ENCODE results near the gene AURKAIP1.
"Not testable (repeated sequence)": the region's sequence is repeated elsewhere in the genome, so short reads cannot be mapped to it uniquely, and the experiment has no call there.

AURKAIP1 gene

DNA sequence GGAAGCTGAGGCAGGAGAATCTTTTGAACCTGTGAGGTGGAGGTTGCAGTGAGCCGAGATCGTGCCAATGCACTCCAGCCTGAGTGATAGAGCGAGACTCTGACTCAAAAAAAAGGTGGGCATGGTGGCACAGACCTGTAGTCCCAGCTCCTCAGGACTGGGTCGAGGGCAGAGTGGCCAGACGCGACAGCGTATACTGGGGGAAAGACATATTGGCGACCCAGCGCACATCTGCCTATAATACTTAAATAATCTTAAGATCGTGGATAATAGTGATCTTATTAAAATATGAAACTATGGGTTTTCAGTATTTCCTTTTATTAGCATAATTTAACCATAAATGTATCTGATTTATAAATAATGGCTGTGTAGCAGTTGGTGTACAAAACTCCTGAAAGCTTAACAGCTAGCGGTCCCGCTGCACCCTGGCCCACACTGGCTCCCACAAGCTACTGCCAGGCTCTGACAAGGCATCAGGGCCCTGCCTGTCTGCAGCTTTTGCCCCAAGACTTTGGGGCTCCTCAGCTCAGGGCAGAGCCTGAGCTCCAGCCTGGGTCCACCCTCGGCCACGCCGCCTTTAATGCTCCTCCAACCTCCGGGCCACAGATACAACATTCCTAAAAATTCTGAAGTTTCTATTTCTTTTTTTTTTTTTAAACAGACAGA lies 2.7 kb upstream of the AURKAIP1 start:
- Histone ChIP-seq H3K4me2 (ENCODE audit: low read length) (no peak overlapping the region), H3K27me3 (ENCODE audit: control insufficient read depth, insufficient read depth, low read length) (no peaks in the 10 kb centered on the region), H3K4me1 (ENCODE audit: control insufficient read depth, insufficient read depth, low read length) (peaks cover 15% of the 10 kb centered on the region), H3K36me3 (ENCODE audit: insufficient read depth, low read length) (peaks cover 18% of the 10 kb centered on the region), H3K4me3 (ENCODE audit: low read length) (no peak overlapping the region), H3K9me3 (replicated peaks; ENCODE audit: low read length) (no peaks in the 10 kb centered on the region), H3K9ac (ENCODE audit: low read depth, low read length) (no peak overlapping the region)

DNA sequence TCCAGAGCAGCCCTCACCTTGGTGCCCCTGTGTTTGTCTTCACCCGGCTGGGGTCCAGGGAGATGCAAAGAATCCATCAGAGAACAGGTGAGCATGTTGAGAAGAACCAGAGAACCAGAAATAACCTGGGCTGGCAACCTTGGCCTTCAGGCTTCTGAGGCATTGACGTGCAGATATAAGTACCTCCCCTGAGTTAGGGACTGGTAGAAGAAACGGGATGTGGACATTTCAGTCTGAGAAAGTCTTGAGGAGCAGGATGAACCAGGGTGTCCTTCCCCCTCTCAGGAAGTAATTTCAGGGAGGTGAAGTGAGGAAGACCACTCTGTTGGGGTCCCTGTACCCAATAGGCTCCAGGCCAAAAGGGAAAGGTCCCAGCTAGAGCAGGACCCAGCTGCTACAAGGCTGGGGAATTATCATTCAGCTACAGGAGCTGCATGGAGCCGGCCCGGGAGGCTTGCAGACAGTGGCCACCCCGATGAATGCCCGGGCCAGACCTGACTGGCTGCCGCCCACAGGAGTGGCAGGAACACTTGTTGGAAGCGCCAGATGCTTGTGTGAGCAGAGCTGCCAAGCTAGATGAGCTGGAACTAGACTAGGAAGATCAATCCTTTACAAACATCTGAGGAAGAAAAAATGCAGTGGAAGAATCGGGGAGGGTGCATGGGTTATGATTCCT lies 1.7 kb upstream of the AURKAIP1 start:
- Histone ChIP-seq H3K9ac (ENCODE audit: low read depth, low read length) (no peak overlapping the region), H3K4me1 (ENCODE audit: control insufficient read depth, insufficient read depth, low read length) (peaks cover 23% of the 10 kb centered on the region), H3K36me3 (ENCODE audit: insufficient read depth, low read length) (peaks cover 18% of the 10 kb centered on the region), H3K27me3 (ENCODE audit: control insufficient read depth, insufficient read depth, low read length) (no peaks in the 10 kb centered on the region), H3K4me3 (ENCODE audit: low read length) (no peak overlapping the region), H3K4me2 (ENCODE audit: low read length) (peak overlapping the region; percentile 72), H3K9me3 (replicated peaks; ENCODE audit: low read length) (no peaks in the 10 kb centered on the region)

DNA sequence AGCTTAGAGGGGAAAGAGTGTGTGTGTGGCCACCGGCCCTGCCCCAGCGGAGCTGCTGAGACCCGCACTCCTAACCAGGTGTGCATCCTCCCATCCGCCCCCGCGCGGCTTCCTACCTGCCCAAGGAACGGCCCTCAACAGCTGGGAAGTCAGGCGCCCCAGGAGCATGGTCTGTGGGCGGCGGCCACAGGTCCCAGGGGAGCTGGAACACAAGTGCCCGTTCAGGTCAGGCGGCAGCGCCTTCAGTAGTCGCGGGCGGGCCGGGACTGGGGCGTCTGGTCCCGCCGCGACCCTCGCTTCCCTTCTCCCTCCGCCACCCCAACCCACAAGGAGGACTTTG lies 448 bp downstream of the AURKAIP1 start:
- peaks cover 18% of the 10 kb centered on the region for H3K36me3 ChIP-seq (ENCODE audit: insufficient read depth, low read length)
- H3K4me3 ChIP-seq (ENCODE audit: low read length): peak overlapping the region; percentile 94
- H3K4me1 ChIP-seq (ENCODE audit: control insufficient read depth, insufficient read depth, low read length): peaks cover 28% of the 10 kb centered on the region
- peak overlapping the region; percentile 99 for H3K4me2 ChIP-seq (ENCODE audit: low read length)
- no peaks in the 10 kb centered on the region for H3K9me3 ChIP-seq (replicated peaks; ENCODE audit: low read length)
- H3K9ac ChIP-seq (ENCODE audit: low read depth, low read length): peak overlapping the region; percentile 99
- H3K27me3 ChIP-seq (ENCODE audit: control insufficient read depth, insufficient read depth, low read length): no peaks in the 10 kb centered on the region

DNA sequence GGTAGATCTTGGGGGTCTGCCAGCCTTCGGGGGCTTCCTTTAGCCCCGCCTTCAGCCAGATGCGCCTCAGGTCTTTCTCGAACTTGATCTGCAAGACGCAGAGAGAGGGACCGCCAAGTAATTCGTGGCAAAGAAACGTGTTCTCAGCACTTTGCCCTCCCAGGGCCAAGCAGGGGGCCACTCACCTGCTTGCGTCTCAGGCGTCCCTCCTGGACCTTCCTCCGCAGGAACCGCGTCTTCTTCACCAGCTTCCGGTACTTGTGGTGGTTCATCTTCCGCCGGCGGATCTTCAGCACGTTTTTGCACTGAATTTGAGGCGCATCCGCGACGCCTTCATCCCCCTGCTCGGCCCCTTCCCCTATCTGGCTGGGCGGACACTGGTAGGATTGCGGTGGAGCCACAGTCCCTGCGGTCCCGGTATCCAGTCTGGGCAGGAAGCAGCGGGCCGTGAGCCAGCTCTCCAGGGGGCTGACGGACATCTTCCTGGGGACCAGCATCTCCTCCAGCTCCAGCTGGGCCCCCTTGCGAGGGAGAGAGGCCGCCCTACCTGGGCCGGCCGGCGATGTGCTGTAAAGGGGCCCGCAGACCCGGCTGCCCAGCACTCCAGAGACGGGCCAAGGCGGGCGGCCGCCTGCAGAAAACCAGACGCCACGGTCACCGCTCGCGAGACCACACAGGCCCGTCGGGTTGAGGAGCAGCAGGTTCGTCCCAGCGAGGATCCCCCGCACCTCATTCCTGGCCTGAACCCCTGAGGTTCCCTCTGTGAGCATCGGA lies 1.0 kb downstream of the AURKAIP1 start:
- H3K9ac ChIP-seq (ENCODE audit: low read depth, low read length): peak overlapping the region; percentile 99
- peak overlapping the region; percentile 94 for H3K4me3 ChIP-seq (ENCODE audit: low read length)
- peak overlapping the region; percentile 99 for H3K4me2 ChIP-seq (ENCODE audit: low read length)
- no peaks in the 10 kb centered on the region for H3K27me3 ChIP-seq (ENCODE audit: control insufficient read depth, insufficient read depth, low read length)
- H3K9me3 ChIP-seq (replicated peaks; ENCODE audit: low read length): no peaks in the 10 kb centered on the region
- peaks cover 28% of the 10 kb centered on the region for H3K4me1 ChIP-seq (ENCODE audit: control insufficient read depth, insufficient read depth, low read length)
- H3K36me3 ChIP-seq (ENCODE audit: insufficient read depth, low read length): peaks cover 18% of the 10 kb centered on the region

DNA sequence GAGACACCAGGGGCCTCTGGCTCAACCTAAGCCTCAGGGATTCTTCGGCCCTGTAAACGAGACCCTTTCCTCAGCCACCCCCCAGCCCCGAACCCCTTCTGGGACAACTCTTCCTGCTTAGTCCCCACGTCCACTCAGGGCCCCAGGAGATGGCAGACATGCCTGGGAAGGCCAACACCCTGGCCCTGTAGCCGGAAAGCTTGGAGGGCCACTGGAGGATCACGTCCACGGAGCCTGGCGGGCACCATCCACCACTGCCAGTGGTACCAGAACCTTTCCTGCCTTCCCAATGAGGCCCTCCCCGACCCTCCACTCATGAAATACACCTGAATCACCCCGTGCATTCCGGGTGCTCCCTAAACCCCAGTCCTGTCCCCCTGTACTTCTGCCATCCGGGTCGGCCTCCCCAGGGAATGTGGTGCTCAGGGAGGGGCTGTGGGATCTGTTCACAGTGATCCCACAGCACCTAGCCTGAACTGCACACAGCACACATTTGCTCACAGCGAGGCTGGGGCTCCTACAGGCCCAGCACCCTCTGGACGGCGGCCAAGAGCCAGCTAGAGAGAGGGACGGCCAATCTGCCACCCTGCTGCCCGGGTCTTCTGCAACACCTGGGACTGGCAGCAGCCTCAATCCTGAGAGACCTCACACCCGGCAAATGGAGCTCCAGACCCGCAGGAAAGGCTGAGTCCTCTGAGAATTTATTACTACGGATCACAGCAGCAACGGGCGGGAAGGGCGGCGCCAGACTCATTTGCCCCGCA lies 1.8 kb downstream of the AURKAIP1 start:
- peaks cover 18% of the 10 kb centered on the region for H3K36me3 ChIP-seq (ENCODE audit: insufficient read depth, low read length)

DNA sequence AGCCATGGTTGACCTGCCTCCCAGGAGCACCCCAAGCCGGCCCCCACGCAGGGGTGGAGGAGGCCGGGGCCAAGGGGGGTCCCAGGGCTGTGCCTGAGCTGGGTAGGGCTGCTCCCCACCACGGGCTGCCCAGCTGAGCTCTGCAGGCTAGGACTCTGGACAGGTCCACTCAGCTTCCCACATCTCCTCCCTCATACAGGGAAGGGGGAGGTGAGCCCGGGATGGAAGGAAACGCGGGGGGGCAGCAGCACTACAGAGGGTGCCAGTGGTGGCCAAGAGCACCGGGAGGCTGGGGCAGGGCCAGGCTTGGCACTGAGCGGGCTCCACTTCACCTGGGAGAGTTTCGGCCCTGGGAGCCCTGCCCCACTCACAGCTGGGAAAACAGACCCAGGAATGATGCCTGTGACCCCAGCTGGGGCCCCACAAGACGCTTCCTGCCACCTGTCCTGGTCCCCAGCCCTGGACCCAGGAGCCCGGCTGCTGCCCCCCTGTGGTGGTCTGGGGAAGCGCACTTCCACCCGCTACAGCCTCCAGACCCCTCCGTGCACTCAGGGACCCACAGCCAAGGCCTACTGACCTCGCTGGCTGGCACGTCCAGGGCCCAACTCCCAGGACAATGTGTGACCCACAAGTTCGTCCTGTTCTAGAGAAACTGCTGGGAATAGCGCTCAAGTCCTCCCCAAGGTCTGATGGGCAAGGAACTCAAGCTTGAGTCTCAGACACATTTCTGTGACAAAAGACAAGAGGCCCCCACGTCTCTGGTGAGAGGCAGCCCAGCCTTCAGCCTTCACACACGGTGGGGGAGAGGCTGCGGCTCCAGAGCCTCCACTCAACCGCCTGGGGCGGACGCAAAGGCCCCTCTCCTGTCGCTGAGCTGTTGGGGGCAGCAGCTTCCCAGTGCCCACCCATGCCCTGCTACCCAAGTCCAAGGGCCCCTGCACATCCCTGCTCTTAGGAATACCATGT lies 3.0 kb downstream of the AURKAIP1 start:
- no peak overlapping the region for H3K9ac ChIP-seq (ENCODE audit: low read depth, low read length)
- no peaks in the 10 kb centered on the region for H3K27me3 ChIP-seq (ENCODE audit: control insufficient read depth, insufficient read depth, low read length)
- H3K4me2 ChIP-seq (ENCODE audit: low read length): peak overlapping the region; percentile 64
- H3K4me1 ChIP-seq (ENCODE audit: control insufficient read depth, insufficient read depth, low read length): peaks cover 28% of the 10 kb centered on the region
- peaks cover 18% of the 10 kb centered on the region for H3K36me3 ChIP-seq (ENCODE audit: insufficient read depth, low read length)
- peak overlapping the region; percentile 35 for H3K4me3 ChIP-seq (ENCODE audit: low read length)
- no peaks in the 10 kb centered on the region for H3K9me3 ChIP-seq (replicated peaks; ENCODE audit: low read length)

More for the DNA sequence above, 1.8 kb downstream of the AURKAIP1 start:
- Histone ChIP-seq H3K9me3 (replicated peaks; ENCODE audit: low read length) (no peaks in the 10 kb centered on the region), H3K9ac (ENCODE audit: low read depth, low read length) (peak overlapping the region; percentile 99), H3K4me3 (ENCODE audit: low read length) (peak overlapping the region; percentile 94), H3K4me1 (ENCODE audit: control insufficient read depth, insufficient read depth, low read length) (peaks cover 28% of the 10 kb centered on the region), H3K27me3 (ENCODE audit: control insufficient read depth, insufficient read depth, low read length) (no peaks in the 10 kb centered on the region), H3K4me2 (ENCODE audit: low read length) (peak overlapping the region; percentile 99)

DNA sequence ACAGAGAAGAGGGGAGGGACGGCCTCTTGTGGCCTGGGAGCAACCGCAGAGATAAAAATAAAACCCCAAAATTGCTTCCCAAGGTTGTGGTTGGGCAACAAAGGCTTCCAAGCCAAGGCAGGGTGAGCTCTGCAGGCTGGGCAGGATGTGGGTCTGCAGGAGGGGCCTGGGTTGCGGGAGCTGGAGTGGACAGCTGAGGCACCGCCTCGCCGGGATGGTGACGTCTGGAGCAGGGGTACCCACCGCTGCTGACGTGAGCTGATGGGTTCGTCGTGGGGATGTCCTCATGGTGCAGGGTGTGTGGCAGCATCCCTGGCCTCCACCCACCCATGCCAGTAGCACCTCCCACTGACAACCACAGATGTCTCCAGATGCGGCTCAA lies 3.7 kb downstream of the AURKAIP1 start:
- peaks cover 14% of the 10 kb centered on the region for H3K36me3 ChIP-seq (ENCODE audit: insufficient read depth, low read length)

DNA sequence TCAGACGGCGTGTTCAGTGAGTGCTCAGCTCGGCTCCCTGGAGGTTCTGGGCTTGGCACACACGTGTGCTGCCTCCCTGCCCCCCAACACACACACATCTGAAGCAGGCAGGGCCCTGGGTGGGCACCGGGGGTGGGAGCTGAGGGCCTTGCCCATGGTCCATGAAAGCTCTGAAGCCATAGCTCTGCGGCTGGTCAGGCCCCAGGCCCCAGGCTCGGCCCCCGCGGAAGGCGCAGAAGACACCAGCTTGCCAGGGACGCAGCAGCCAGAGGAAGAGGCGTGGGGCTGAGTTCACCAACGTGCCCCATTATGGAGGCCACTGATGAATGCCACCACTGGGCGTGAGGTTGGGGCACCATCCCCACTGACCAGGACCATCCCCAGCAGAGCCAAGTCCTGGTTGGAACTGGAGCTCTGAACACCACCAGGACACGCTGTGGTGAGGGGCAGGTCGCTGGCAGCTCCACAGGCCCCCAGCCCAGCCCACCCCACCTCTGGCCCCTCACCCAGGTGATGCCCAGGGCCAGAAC lies 4.2 kb downstream of the AURKAIP1 start:
- Histone ChIP-seq H3K27me3 (ENCODE audit: control insufficient read depth, insufficient read depth, low read length) (no peaks in the 10 kb centered on the region), H3K9ac (ENCODE audit: low read depth, low read length) (no peak overlapping the region), H3K9me3 (replicated peaks; ENCODE audit: low read length) (no peaks in the 10 kb centered on the region), H3K4me1 (ENCODE audit: control insufficient read depth, insufficient read depth, low read length) (peaks cover 24% of the 10 kb centered on the region), H3K4me2 (ENCODE audit: low read length) (no peak overlapping the region), H3K4me3 (ENCODE audit: low read length) (no peak overlapping the region), H3K36me3 (ENCODE audit: insufficient read depth, low read length) (peaks cover 10% of the 10 kb centered on the region)

More for the DNA sequence above, 3.7 kb downstream of the AURKAIP1 start:
- H3K4me2 ChIP-seq (ENCODE audit: low read length): peak overlapping the region; percentile 64
- H3K27me3 ChIP-seq (ENCODE audit: control insufficient read depth, insufficient read depth, low read length): no peaks in the 10 kb centered on the region
- H3K4me1 ChIP-seq (ENCODE audit: control insufficient read depth, insufficient read depth, low read length): peaks cover 28% of the 10 kb centered on the region
- H3K9me3 ChIP-seq (replicated peaks; ENCODE audit: low read length): no peaks in the 10 kb centered on the region
- no peak overlapping the region for H3K4me3 ChIP-seq (ENCODE audit: low read length)
- no peak overlapping the region for H3K9ac ChIP-seq (ENCODE audit: low read depth, low read length)

DNA sequence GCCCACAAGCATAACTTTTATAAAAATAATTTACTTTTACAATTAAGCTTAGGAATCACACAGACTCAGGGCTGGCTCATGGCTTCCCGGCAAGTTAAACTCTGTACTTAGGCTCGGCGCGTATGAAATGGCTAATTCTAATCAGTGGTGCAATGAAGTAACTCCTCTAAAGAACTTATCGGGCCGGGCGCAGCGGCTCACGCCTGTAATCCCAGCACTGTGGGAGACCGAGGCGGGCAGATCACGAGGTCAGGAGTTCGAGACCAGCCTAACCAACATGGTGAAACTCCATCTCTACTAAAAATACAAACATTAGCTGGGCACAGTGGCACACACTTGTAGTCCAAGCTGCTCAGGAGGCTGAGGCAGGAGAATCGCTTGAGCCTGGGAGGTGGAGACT lies 4.9 kb downstream of the AURKAIP1 start:
- not testable (repeated sequence) for H3K4me3 ChIP-seq (ENCODE audit: low read length); H3K9ac ChIP-seq (ENCODE audit: low read depth, low read length); H3K36me3 ChIP-seq (ENCODE audit: insufficient read depth, low read length); H3K4me2 ChIP-seq (ENCODE audit: low read length); H3K27me3 ChIP-seq (ENCODE audit: control insufficient read depth, insufficient read depth, low read length); H3K9me3 ChIP-seq (replicated peaks; ENCODE audit: low read length)
- peaks cover 24% of the 10 kb centered on the region for H3K4me1 ChIP-seq (ENCODE audit: control insufficient read depth, insufficient read depth, low read length)

DNA sequence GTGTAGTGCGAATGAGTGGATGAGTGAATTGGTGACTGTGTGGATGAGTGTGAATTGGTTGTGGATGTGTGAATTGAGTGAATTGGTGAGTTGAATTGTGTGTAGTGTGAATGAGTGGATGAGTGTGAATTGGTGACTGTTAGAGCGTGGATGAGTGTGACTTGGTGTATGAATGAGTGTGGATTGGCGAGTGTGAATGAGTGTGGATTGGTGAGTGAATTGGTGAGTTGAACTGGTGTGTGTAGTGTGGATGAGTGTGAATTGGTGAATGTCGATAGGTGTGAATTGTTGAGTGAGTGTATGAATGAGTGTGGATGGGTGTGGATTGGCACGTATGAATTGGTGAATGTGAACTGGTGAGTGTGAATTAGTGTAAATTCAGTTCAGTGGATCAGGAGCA lies 7.7 kb downstream of the AURKAIP1 start:
- H3K9ac ChIP-seq (ENCODE audit: low read depth, low read length): no peak overlapping the region
- no peaks in the 10 kb centered on the region for H3K9me3 ChIP-seq (replicated peaks; ENCODE audit: low read length)
- peaks cover 13% of the 10 kb centered on the region for H3K4me1 ChIP-seq (ENCODE audit: control insufficient read depth, insufficient read depth, low read length)
- no peaks in the 10 kb centered on the region for H3K36me3 ChIP-seq (ENCODE audit: insufficient read depth, low read length)
- H3K4me3 ChIP-seq (ENCODE audit: low read length): no peak overlapping the region
- no peaks in the 10 kb centered on the region for H3K27me3 ChIP-seq (ENCODE audit: control insufficient read depth, insufficient read depth, low read length)
- H3K4me2 ChIP-seq (ENCODE audit: low read length): no peak overlapping the region

Data from skeletal muscle satellite cell (primary cell).